ENCODE measurements around the gene TMC3. TPM values are rescaled to one million over a fixed set of nuclear protein-coding genes. Genes with fewer than 3 reads are reported as not detected.

TMC3 gene
- polyA plus RNA-seq, 1 donor (not counting 4 experiments of a cell fraction or from before 2014, with no cell fraction given) = not detected

- H3K36me3 ChIP-seq (ENCODE audit: control insufficient read depth in 2 of 2, extremely low read depth in 1 of 2, insufficient read depth in 2 of 2, low read length in 2 of 2) = no peaks in the 10 kb centered on the region
- no peak overlapping the region for H3K9ac ChIP-seq (ENCODE audit: control insufficient read depth, extremely low read depth, insufficient read depth, low read length)
- DNase-seq (ENCODE audit: low read depth, low spot score) (no peak), FAIRE-seq (no peak)
- H3K79me2 ChIP-seq (ENCODE audit: control insufficient read depth, insufficient read depth, low read length) = no peaks in the 10 kb centered on the region
- no peak overlapping the region for H3K4me2 ChIP-seq (ENCODE audit: control insufficient read depth, extremely low read depth, insufficient read depth, low read depth, low read length)
- H3K9me1 ChIP-seq (ENCODE audit: control insufficient read depth, extremely low read depth, insufficient read depth, low read length) = no peaks in the 10 kb centered on the region
- H3K9me3 ChIP-seq (ENCODE audit: control insufficient read depth, low read depth, low read length) = no peaks in the 10 kb centered on the region
- H3K27ac ChIP-seq (ENCODE audit: control insufficient read depth, insufficient read depth, low read length) = no peak overlapping the region
- TF ChIP-seq EZH2 (IDR thresholded peaks at IDR 0.05; ENCODE audit: low read length) (no peak), CTCF (optimal IDR thresholded peaks at IDR 0.05 in 1 of 3, IDR thresholded peaks at IDR 0.05 in 1 of 3, conservative IDR thresholded peaks at IDR 0.05 in 1 of 3; ENCODE audit: extremely low read depth in 1 of 3, insufficient read depth in 2 of 3, low read length in 3 of 3) (no peak)
- H4K20me1 ChIP-seq (ENCODE audit: control insufficient read depth, extremely low read depth, insufficient read depth, low read length) = no peaks in the 10 kb centered on the region
- H3K4me1 ChIP-seq (ENCODE audit: control insufficient read depth, extremely low read depth, insufficient read depth, low read length) = no peaks in the 10 kb centered on the region
- no peak overlapping the region for H3K4me3 ChIP-seq (ENCODE audit: control insufficient read depth in 2 of 3, extremely low read depth in 1 of 3, insufficient read depth in 2 of 3, low read depth in 1 of 3, low read length in 3 of 3)
- H3K27me3 ChIP-seq (ENCODE audit: control insufficient read depth, extremely low read depth, insufficient read depth, low read length) = no peaks in the 10 kb centered on the region
- dilution Hi-C loops (cut with MboI; ENCODE audit: extremely low pct_ligation_motif_present, low sequenced_read_pairs) = no loop called here
- no peak overlapping the region for H2AFZ ChIP-seq (ENCODE audit: control insufficient read depth, low read length)
Measured at GRCh38 chr15:81372575-81372974, 1.4 kb downstream of the TMC3 start.

- no peak for FAIRE-seq
- Histone ChIP-seq H3K9me3 (ENCODE audit: control insufficient read depth, low read depth, low read length) (no peaks in the 10 kb centered on the region), H3K4me3 (ENCODE audit: control insufficient read depth in 2 of 3, extremely low read depth in 1 of 3, insufficient read depth in 2 of 3, low read depth in 1 of 3, low read length in 3 of 3) (no peak overlapping the region), H3K36me3 (ENCODE audit: control insufficient read depth in 2 of 2, extremely low read depth in 1 of 2, insufficient read depth in 2 of 2, low read length in 2 of 2) (no peaks in the 10 kb centered on the region), H3K27me3 (ENCODE audit: control insufficient read depth, extremely low read depth, insufficient read depth, low read length) (peaks cover 8% of the 10 kb centered on the region), H3K4me2 (ENCODE audit: control insufficient read depth, extremely low read depth, insufficient read depth, low read depth, low read length) (no peak overlapping the region), H3K4me1 (ENCODE audit: control insufficient read depth, extremely low read depth, insufficient read depth, low read length) (no peaks in the 10 kb centered on the region), H4K20me1 (ENCODE audit: control insufficient read depth, extremely low read depth, insufficient read depth, low read length) (no peaks in the 10 kb centered on the region), H3K9me1 (ENCODE audit: control insufficient read depth, extremely low read depth, insufficient read depth, low read length) (no peaks in the 10 kb centered on the region), H2AFZ (ENCODE audit: control insufficient read depth, low read length) (no peak overlapping the region), H3K79me2 (ENCODE audit: control insufficient read depth, insufficient read depth, low read length) (no peaks in the 10 kb centered on the region), H3K27ac (ENCODE audit: control insufficient read depth, insufficient read depth, low read length) (no peak overlapping the region), H3K9ac (ENCODE audit: control insufficient read depth, extremely low read depth, insufficient read depth, low read length) (no peak overlapping the region)
- no peak for DNase-seq (ENCODE audit: low read depth, low spot score)
- dilution Hi-C loops (cut with MboI; ENCODE audit: extremely low pct_ligation_motif_present, low sequenced_read_pairs) = no loop called here
- TF ChIP-seq EZH2 (IDR thresholded peaks at IDR 0.05; ENCODE audit: low read length) = no peak
- no peak for TF ChIP-seq CTCF (optimal IDR thresholded peaks at IDR 0.05 in 1 of 3, IDR thresholded peaks at IDR 0.05 in 1 of 3, conservative IDR thresholded peaks at IDR 0.05 in 1 of 3; ENCODE audit: extremely low read depth in 1 of 3, insufficient read depth in 2 of 3, low read length in 3 of 3)
Measured at GRCh38 chr15:81363718-81364500, 10.1 kb downstream of the TMC3 start.

All from keratinocyte (primary cell).